CD4-positive, alpha-beta T cell treated with Interleukin-6 for 4 hours (primary cell): Measurements from ENCODE around the gene PRXL2A.

Experiments
- DNase-seq: peaks from one replicate; pipeline ENCODE4 v3.0.0-alpha.2; 2020; ENCODE audit warnings: mixed read lengths

The PRXL2A gene

DNA sequence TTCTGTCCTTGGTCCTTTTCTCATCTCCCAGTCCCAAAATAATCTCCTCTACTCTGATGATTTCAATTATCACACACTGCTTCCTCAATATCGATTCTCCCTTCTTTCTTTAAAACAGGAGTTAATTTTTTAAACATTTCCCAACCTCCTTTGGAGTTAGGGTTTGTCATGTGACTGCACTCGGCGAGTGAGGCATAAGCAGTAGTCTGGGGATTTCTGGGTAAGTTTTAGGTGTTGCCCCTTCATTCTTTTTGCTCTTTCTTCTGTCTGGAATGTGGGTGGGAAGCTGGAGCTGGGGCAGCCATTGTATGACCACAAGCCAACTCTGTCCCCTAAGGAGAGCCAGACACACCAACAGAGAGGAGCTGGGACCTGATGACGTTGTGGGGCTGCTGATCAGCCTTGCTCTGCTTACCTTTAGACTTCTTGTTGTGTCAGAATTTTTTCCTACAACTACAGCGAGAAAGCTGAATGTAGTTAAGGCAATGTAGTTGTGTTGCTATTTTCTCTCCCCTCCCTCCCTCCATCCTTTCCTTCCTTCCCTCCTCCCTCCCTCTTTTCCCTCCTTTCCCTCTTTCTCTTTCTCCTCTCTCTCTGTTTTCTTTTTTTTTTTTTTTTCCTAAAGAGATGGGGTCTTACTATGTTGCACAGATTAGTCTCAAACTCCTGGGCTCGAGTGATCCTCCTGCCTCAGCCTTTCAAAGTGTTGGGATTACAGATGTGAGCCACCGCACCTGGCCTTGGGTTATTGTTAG lies 39.3 kb downstream of the PRXL2A start:
- no peak for DNase-seq

DNA sequence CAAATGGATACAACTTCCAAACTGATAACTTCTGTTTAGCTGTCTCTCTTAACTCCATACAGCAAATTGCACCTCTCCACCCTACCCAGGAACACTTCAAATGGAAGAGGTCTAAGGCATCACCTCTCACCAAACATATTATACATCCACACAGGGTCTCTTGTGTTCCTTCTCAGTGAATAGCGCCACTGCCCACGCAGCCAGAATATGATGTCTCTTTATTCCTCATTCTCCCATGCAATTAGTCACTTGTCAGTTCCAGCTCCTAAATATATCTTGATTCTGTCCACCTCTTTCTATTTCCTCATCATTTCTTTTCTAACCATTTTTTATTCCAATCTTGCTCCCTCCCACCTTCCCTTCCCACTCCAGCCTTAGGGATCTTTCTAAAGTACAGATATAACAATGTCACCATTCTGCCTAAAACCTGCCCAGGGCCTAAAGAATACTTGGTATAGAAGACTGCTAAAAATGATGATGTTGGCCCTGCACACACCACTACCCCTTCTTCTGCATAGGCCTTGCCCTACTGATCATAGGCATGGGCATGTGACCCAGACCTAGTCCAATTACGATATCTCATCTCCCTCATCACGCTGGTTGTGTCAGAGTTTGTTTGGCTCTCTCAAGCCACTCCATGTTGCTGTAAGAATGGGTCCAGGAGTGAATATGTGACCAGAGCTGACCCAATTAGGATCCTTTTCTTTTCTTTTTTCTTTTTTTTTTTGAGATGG lies 40.0 kb downstream of the PRXL2A start:
- no peak for DNase-seq

DNA sequence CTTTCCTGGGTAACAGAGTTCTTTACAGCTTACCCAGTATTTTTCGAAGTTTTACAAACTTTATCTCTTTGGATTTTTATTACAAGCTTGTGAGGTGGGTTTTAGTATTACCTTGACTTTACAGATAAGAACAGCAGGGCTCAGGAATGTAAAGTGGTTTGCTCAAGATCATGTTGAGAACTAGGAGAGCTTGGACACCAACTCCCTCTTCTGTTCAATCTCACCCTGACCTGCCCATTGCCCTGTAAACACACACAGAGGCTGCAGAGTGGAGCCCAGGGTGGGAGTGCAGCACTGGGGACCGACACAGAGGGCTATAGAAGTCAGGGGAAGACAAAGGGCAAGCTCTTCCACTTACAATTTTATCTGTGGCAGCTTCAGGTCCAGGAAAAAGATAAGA lies 41.2 kb downstream of the PRXL2A start:
- DNase-seq, result no peak

DNA sequence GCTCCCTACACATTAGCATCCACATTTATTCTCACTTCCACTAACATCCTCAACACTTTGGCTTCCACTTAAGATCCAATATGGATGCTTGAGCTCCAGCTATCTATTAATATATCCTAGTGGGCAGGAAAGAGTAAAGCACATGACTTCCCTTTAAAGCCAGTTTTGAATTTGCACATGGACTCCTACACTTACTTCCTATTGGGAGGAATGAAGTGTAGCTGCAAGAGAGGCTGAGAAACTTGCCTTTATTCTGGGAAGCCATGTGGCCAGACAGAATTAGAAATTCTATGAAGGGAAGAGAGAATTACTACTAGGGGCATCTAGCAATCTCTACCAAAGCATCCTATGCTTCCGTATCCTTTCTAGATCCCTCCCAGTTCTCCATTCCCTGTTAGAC lies 42.8 kb downstream of the PRXL2A start:
- DNase-seq, result no peak

DNA sequence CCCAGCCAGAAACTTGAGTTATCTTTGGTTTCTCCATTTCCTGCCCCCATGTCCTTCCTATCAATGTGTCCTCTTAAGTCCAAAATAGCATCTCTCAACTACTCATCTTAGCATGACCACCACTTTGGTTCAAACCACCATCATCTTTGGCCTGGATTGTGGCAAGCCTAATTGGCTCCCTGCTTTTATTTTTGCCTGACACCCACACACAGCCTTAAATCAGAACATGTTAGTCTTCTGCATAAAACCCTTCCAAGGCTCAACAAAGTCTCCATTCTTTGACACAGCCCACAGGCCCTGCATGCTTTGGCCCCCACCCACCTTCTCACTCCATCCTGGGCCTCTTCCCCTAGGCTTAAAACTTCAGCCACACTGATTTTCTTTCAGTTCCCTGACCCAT lies 43.7 kb downstream of the PRXL2A start:
- no peak for DNase-seq

DNA sequence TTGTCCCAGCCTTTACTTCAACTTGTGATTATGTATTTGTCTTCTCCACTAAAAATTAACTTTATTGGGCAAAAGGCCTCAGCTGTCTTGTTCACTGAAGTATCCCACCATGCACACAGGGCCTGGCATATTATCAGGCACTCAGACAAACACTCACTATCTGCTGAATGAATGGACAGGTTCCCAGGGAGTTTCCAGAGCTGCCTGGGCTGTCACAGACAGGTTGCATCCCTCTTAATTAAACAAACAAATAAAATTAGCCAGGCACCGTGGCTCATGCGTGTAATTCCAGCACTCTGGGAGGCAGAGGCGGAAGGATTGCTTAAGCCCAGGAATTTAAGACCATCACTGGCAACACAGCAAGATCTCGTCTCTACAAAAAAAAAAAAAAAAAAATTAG lies 44.3 kb downstream of the PRXL2A start:
- no peak for DNase-seq

DNA sequence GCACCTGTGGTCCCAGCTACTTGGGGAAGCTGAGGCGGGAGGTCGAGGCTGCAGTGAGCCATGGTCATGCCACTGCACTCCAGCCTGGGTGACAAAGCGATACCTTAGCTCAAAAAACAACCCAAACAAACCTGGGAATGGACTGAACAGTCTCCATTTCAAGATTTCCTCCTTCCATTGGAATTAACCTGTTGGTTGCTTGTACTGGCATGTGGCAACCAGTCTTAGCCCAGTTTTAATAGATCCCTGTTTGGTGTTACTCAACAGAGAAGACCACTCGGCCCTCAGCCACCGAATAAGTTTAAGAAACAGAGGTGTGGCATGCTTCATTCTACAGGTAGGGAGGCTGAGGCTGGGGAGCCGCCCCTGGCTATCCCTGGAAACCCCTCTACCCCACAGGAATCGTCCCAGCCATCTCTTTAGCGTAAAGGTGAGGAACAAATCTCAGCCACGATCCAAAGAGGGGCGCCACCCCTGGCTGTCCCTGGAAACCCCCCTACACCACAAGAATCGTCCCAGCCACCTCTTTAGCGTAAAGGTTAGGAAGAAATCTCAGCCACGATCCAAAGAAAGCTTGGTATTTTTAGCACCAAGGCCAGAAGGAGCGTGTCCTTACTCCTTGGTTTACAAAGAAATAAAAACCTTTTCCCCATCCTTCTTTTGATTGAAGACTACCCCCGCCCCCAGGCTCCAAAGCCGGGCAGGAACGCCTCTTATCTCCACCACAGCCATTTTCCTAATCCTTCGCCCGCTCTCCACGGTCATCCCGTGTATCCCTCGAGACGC lies 44.9 kb downstream of the PRXL2A start:
- DNase-seq, result no peak

DNA sequence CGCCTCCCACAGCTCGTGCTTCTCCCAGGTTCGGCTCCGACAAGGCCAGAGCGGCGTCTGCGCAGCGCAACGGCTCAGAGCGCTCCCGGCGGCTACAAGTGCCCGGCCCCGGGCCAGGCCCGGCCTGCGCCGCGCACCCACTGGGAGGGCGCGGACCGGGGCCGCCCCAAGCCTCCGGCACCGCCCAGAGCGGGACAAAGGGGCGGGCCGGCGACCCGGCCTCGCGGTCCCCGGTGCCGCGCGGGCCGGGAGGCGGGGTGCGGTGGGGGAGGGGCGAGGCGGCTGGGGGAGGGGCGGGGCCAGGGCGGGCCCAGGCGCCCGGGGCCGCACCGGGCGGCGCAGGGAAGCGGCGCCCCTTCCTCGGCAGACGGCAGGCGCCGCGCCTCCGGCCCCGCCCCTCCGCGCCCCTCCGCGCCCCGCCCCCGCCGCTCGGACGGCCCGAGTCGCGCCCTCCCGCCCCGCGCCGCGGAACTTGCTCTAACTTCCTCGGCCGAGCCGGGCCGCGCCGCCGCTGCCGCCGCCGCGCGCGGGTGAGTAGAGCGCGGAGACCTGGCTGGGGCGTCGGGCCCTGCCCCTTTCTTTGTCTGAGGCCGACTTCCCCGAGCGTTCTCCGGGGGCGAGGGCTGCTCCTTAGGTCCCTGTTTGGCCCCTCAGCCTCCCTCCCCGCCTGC lies 45.6 kb downstream of the PRXL2A start, which contains the start of gene TSPAN14:
Gene TSPAN14 (plus strand): TSS at position 469 of the 671 bp plus-strand sequence. CDS start 34,924 bp downstream, outside the sequence.
- peak; percentile 89 for DNase-seq

DNA sequence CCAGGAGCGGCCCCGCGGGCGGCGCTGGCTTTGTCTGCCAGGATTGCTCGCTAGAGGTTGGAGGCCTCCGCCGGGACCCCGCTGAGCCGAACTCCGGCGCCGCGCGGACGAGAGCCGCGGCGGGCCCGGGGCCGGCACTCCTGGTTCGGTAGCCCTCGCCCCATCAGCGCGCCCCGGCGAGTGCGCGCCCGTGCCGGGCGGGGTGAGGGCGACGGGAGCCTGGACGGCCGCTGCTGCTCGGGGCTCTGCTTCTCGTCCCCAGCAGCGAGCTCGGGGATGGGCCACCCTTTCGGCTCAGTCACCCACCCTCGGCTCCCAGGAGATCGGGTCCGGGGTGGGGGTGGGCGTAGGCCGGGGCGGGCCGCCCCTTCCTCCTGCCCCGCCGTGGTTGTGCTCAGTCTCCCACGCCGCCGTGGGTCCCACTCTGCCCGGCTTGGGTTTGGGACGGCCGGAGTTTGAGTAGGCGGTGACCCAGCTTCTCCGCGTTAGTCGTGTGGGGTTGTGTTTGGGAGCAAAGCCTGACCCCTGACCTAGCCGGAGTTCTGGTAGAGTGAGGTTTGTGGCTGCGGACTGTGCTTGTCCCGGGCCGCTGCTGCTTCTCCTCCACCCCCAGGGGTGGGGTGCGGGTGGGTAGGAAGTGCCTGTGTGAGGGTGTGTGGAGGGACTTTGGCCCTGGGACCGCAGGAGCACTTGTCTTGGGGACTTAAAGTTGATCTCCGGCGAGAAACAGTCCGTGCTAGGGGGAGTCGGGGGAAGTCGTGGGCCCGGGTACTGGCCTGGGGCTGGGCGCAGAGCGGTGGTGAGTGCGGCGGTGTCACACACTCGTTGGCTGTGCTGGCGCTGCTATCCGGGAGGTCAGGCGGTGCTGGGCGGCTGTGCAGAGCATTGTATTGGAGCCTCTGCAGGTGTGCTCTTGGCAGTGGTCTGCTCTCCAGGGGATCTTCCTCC lies 46.4 kb downstream of the PRXL2A start:
- peak; percentile 50 for DNase-seq

DNA sequence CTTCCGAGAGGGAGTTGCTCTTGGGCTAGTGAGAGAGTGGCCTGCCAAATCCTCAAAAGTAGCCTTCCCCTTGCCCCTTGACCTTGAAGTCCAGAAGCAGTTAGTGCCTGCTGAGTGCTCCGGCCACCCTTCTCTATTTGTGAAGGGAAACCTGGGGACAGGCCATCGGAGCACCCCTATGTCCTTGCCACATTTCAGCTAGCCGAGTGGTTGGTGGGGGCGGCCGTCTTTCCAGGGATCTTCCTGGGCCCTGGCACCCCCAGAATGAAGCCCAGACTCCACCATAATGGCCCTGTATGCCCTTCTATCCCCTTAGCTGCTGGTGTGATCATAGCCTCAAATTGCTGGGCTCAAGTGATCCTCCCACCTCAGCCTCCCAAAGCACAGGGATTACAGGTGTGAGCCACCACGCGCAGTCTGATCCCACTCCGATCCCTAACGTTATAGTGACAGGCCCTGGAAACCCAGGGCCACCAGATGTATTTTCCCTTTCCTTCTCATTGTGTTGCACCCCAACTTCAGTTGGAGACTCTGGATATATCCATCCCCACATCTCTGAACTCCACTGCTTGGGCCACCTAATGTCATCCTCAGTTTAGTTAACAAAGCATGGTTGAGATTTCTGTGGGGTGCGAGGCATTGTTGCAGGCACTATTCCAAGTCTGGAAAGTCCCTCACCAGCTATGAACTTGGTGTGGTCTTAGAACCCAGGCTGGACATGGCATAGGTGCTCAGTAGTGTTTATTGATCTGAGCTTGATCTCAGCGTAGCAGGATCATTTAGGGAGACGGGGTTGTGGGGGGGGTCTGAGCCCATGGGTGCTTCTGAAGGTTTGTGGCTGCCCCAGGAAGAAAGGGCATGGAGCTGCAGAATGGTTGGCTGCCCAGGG lies 47.4 kb downstream of the PRXL2A start:
- no peak for DNase-seq

DNA sequence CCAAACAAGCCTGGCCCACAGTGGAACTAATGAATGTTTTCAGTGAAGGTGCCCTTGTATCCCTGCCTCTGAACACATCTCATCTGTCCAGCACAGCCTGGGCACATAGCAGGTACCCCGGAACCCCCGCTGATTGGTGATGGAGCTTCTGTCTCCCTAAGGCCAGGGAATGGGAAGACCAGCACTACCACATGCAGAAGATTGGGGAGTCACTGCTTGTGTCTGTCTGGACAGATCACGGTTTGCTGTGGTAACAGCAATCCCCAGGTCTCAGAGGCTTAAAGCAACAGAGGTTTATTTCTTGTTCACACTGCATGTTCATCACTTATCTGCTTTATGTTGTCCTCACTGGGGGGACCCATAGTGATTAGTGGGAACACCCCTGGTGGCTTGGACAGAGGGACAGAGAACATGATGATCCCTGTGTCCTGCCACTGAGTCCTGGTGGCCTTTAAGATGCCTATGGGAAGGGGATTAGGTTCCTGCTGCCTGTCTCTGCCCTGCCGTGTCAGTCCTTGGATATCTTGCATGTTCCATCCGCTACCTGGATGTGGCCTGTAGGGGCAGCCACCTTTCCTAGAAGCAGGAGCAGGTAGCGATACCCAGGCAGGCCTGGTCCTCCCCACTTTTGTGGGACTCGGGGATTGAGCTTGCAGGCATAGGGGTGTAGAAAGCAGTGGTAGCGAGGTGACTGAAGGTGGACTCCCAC lies 49.4 kb downstream of the PRXL2A start:
- no peak for DNase-seq

DNA sequence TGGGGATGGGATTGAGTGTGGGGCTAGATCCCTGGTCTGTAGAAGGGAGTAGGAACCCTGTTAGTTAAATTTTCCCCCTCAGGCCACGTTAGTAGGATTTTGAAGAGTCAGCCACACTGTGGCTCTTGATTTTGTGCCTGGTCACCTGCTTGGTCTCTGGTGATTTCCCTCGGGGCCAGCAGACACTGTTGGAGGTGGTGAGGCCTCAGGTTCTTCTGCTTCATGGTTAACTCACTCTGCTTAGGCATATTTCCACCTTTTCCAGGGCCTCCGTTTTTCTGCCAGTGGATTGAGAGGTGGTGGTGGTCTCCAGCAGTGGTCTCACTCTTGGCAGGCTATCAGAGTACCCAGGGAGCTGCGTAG lies 49.9 kb downstream of the PRXL2A start:
- no peak for DNase-seq

DNA sequence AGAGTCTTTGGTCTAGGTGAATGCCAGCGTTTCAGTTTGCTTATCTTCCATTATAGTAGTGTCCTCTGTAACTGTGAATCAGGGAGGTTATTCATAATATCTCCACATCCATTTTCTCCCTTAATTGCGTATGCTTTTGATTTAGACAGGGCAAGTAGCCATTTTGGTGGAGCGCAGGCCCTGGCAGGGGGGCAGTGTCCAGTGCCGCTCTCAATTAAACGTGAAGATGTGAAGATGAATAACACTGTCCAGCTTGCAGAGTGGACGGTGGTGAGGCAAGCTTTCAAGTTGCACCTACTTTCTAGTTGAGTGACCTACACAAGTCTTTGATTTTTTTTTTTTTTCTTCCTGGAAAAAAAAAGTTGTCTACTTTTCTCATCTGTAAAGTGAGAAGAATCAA lies 50.3 kb downstream of the PRXL2A start:
- no peak for DNase-seq

DNA sequence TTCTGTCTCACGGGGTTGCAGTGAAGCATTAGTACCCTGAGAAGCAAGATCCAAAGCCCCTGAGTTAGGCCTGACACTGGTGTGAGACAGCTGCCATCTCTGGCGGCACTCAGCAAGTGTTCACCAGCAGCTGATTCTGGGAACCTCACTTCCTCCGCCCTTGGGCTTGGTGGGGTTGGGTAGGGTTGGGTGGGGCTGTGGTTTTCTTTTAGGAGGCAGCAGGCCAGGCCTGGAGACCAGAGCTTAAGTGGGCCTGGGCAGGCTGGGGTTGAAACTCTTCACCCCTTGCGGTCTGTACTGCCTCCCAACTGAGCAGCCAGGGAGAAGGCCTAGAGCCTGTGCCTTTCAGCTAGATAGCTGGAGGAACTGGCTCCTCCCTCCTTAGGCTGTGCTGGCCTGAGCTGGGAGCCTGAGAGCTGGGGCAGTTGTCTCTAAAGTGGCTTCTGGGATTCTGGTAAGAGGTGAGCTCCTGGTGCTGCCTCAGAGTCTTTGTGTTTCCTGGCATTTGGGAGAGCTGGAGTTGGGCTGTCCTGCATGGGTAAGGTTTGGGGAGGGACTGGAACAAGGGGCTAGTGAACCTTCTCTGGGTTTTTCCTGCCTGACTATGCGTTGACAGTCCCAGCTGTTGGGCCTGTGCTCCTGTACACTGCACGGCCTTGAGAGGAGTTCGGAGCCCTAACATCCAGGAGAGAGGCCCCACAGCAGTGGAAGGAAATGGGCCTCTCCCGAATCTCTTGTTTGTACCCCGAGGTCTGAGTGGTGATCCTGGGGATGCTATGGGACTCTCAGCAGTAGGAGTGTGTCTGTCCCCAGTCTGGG lies 50.9 kb downstream of the PRXL2A start:
- peak; percentile 82 for DNase-seq

DNA sequence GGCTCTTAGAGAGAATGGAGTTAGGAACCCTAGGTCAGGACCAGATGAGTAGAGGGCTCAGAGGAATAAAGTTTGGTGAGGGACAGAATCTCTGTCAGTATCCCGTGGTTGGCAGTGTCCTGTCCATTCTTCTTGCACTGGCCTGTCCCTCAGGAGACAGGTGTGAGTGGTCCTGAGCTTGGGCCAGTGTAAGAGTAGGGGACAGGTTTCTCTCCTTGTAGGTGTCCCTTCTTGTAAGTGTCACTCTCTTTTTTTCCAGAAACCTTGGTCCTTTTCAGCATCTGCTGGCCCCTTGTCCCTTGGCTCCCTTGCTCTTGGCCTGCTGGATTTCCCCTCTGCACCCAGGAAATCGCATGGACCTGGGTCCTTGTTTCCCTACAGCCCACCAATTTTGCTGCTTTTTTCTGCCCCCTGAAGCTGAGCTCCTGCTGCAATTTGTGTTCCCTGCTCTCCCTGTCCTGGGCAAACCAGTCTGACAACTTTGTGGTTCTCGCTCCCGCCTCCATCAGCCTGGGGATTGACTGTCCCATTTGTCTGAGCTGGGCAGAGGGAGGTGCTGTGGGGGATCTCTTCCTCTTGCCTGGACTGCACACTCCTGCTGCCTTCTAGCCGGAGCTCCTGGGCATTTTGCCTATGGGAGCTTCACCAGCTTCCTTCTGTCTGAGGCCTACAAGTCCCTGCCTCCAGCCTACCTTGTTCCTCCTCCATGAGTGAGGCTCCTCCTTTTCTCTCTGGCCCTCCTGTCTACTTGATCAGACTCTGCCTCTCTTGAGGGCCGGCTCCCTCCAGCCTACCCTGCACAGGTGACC lies 52.3 kb downstream of the PRXL2A start:
- no peak for DNase-seq

DNA sequence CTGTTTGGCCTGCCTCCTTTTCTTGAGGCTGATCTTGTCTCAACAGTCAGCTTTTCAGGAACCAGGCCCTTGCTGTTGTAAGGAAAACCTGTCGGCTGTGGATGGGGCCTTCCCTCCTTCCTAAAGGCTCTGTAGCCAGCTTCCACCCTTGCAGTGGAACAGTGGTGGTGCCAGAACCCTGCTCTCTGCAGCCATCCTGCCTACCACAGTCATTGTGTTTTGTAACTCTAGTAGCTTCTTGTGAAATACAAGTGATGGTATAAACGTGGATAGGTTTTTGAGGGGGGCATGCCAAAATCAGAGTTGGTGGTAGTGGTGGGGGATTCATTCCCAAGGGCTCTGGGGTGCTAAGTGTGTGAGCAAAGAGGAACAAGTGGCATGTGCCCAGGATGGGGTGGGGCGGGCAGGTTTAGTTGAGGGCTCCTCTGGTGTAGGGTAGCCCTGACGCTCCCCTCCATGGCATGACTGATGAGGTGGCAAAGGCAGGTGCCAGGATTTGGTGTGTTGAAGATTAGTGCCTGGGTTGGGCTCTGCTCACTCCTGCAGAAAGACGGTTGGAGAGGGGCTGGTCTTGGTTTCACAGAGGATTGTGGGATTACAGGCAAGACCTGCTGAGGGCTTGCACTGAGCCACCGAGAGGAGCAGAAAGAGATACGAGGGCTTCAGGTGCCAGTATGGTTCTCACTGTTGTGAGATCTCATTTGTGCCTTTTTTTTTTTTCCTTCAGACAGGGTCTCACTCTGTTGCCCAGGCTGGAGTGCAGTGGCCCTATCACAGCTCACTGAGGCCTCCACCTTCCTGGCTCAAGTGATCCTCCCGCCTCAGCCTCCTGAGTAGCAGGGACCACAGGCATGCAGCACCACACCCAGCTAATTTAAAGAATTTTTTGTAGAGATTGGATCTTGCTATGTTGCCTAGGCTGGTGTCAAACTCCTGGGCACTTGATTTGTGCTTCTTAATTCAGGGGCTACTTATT lies 53.1 kb downstream of the PRXL2A start:
- peak; percentile 52 for DNase-seq
